IMR-90 (cell line): ENCODE measurements around the gene MEN1.

ENCODE experiments used
- CTCF ChIP-seq: conservative IDR thresholded peaks from 2 replicates; pipeline ENCODE4 v1.5.1; 2012; ENCODE audit warnings: mild to moderate bottlenecking, low read depth, low read length, improper control_type of control experiment
- FOS ChIP-seq: fragments of 150-350 bp; IDR thresholded peaks from 2 replicates; pipeline ENCODE4 v1.6.1; 2016; ENCODE audit warnings: low read depth, low read length
- MAFK ChIP-seq: IDR thresholded peaks from 2 replicates; pipeline ENCODE4 v1.6.1; 2012; ENCODE audit warnings: low read depth, low read length, improper control_type of control experiment
- MAZ ChIP-seq: IDR thresholded peaks from 2 replicates; pipeline ENCODE4 v1.6.1; 2012; ENCODE audit warnings: low read depth, mild to moderate bottlenecking, low read length, improper control_type of control experiment, moderate library complexity, borderline replicate concordance
- MXI1 ChIP-seq: IDR thresholded peaks from 2 replicates; pipeline ENCODE4 v1.6.1; 2012; ENCODE audit warnings: low read depth, mild to moderate bottlenecking, low read length, moderate library complexity, borderline replicate concordance
- POLR2A ChIP-seq: IDR thresholded peaks from 2 replicates; pipeline ENCODE4 v1.6.1; 2012; ENCODE audit warnings: mild to moderate bottlenecking, low read depth, low read length
- RAD21 ChIP-seq: IDR thresholded peaks from 2 replicates; pipeline ENCODE4 v1.6.1; 2012; ENCODE audit warnings: low read length, improper control_type of control experiment
- RCOR1 ChIP-seq: IDR thresholded peaks from 2 replicates; pipeline ENCODE4 v1.6.1; 2012; ENCODE audit warnings: mild to moderate bottlenecking, low read length, improper control_type of control experiment; ENCODE audit not compliant: insufficient replicate concordance
- RFX5 ChIP-seq: IDR thresholded peaks from 2 replicates; pipeline ENCODE4 v1.8.0; 2012; ENCODE audit warnings: low read depth, mild to moderate bottlenecking, low read length, moderate library complexity
- SMC3 ChIP-seq: fragments of 150-350 bp; IDR thresholded peaks from 2 replicates; pipeline ENCODE4 v1.6.1; 2016; ENCODE audit warnings: low read depth, mild to moderate bottlenecking, antibody characterized with exemption, low read length, moderate library complexity
- USF2 ChIP-seq: fragments of 150-350 bp; IDR thresholded peaks from 2 replicates; pipeline ENCODE4 v1.6.1; 2017; ENCODE audit warnings: mild to moderate bottlenecking, antibody characterized with exemption, low read length, low read depth

- TF ChIP-seq CTCF (no peak), SMC3 (no peak), USF2 (no peak), MAFK (no peak), POLR2A (no peak), RFX5 (no peak), FOS (no peak), RCOR1 (no peak), MAZ (no peak), RAD21 (no peak), MXI1 (no peak)
Measured at GRCh38 chr11:64784813-64785581, 25.4 kb downstream of the MEN1 start.
